Lower leg skin (tissue), 4 donors: ENCODE data around the gene NBAS. TPM values are rescaled to one million over a fixed set of nuclear protein-coding genes. Genes with fewer than 3 reads are reported as not detected.

Experiments used
- DNase-seq, 2 donors: peaks; one replicate each; pipeline ENCODE4 v3.0.0-alpha.2; 2019; ENCODE audit warnings: low spot score in 2 of 2
- H3K4me3 ChIP-seq: fragments of 200-600 bp; sonication (generic); 2 replicates; pipeline ENCODE4 v1.5.1; 2017; ENCODE audit warnings: mild to moderate bottlenecking, low read depth; ENCODE audit not compliant: poor library complexity, severe bottlenecking
- CTCF ChIP-seq, 3 donors: fragments of 450-650 bp; IDR thresholded peaks; one replicate each; pipeline ENCODE4 v1.5.1; 2016; ENCODE audit warnings: antibody characterized with exemption in 3 of 3, mild to moderate bottlenecking in 3 of 3, moderate library complexity in 2 of 3
- POLR2A ChIP-seq, 2 donors: fragments of 450-650 bp; IDR thresholded peaks; one replicate each; pipeline ENCODE4 v1.6.1; 2016 to 2017; ENCODE audit warnings: antibody characterized with exemption in 2 of 2, mild to moderate bottlenecking in 1 of 2, moderate library complexity in 1 of 2
- WGBS, 2 donors: methylation state at CpG; one replicate each; pipeline ENCODE4 v1.1.5; 2018; 5-methylcytosine and 5-hydroxymethylcytosine counted together
- intact Hi-C: fragments of 100-400 bp; cut with DNase I; formaldehyde crosslinking; loops from one replicate; pipeline ENCODE4 v1.15.0; 2023; ENCODE audit warnings: low total_unique reads
- total RNA-seq, 4 donors: library from RNA; depleted of rRNA; stranded (reverse); fragments of >200 nt; gene quantifications; one replicate each; pipeline ENCODE4 v1.1.0, GENCODE V29; 2016

The NBAS gene
- 10 to 100 TPM; 26.6 to 40.2 (median 38.3) TPM for total RNA-seq

- TF ChIP-seq CTCF (IDR thresholded peaks at IDR 0.05), result no peak
- TF ChIP-seq POLR2A (IDR thresholded peaks at IDR 0.05), result no peak
- intact Hi-C loops, result no loop called here
- peak within 1 kb of the TSS; percentile 96 for H3K4me3 ChIP-seq
- peak; percentile 85 to 96 for DNase-seq
- WGBS, 2 donors, result 1% methylated on average over 28 to 30 of the region's 30 CpGs
Observed at GRCh38 chr2:15560988-15561573, at the start of gene NBAS. NBAS (minus strand) TSS chr2:15561334; CDS start chr2:15561304, 30 bp downstream.

- WGBS, 2 donors, result 91 to 92% methylated on average over 5 of the region's 5 CpGs
- intact Hi-C loops, result no loop called here
- no peak for DNase-seq
- H3K4me3 ChIP-seq, result no peak overlapping the region
- no peak for TF ChIP-seq POLR2A (IDR thresholded peaks at IDR 0.05)
- no peak for TF ChIP-seq CTCF (IDR thresholded peaks at IDR 0.05)
Observed at GRCh38 chr2:15610430-15610952, 49.4 kb upstream of the NBAS start.

GRCh38 chr2:15609341-15610042, 48.4 kb upstream of the NBAS start:
- no peak for DNase-seq
- TF ChIP-seq CTCF (IDR thresholded peaks at IDR 0.05) (no peak), POLR2A (IDR thresholded peaks at IDR 0.05) (no peak)
- intact Hi-C loops, result no loop called here
- H3K4me3 ChIP-seq, result no peak overlapping the region
- 88 to 96% methylated on average over 1 of the region's 1 CpG for WGBS, 2 donors

GRCh38 chr2:15608392-15608761, 47.2 kb upstream of the NBAS start:
- intact Hi-C loops, result no loop called here
- TF ChIP-seq CTCF (IDR thresholded peaks at IDR 0.05), result no peak
- H3K4me3 ChIP-seq, result no peak overlapping the region
- no peak for DNase-seq
- 92% methylated on average over 4 of the region's 4 CpGs for WGBS, 2 donors

GRCh38 chr2:15607709-15608391, 46.7 kb upstream of the NBAS start:
- WGBS, 2 donors, result 92 to 98% methylated on average over 7 of the region's 7 CpGs
- no peak for DNase-seq
- intact Hi-C loops, result no loop called here
- no peak overlapping the region for H3K4me3 ChIP-seq
- TF ChIP-seq CTCF (IDR thresholded peaks at IDR 0.05) (no peak), POLR2A (IDR thresholded peaks at IDR 0.05) (no peak)
